Adipocyte (in vitro differentiated cells): ENCODE results near the gene ARNT2.
A peak's percentile ranks its signal among the peaks of the same experiment; 100 is the strongest.

ENCODE experiments used
- DNase-seq: peaks from one replicate; pipeline ENCODE4 v3.0.0-alpha.2; 2015; ENCODE audit warnings: low read depth
- H3K27me3 ChIP-seq: replicated peaks from 2 replicates; pipeline ENCODE4 v1.7.0; 2013; ENCODE audit warnings: mild to moderate bottlenecking, low read length, moderate library complexity; ENCODE audit not compliant: control insufficient read depth, insufficient read depth
- H3K36me3 ChIP-seq: 2 replicates; pipeline ENCODE4 v1.7.0; 2013; ENCODE audit warnings: low read length, mild to moderate bottlenecking, moderate library complexity; ENCODE audit not compliant: control insufficient read depth, insufficient read depth, severe bottlenecking
- H3K4me1 ChIP-seq: 2 replicates; pipeline ENCODE4 v1.7.0; 2013; ENCODE audit warnings: mild to moderate bottlenecking, low read length, moderate library complexity; ENCODE audit not compliant: control insufficient read depth, insufficient read depth
- H3K4me3 ChIP-seq: 2 replicates; pipeline ENCODE4 v1.7.0; 2013; ENCODE audit warnings: mild to moderate bottlenecking, low read length, moderate library complexity
- H3K9ac ChIP-seq: 2 replicates; pipeline ENCODE4 v1.7.0; 2013; ENCODE audit warnings: mild to moderate bottlenecking, low read length, moderate library complexity
- H3K9me3 ChIP-seq: 2 replicates; pipeline ENCODE4 v1.7.0; 2013; ENCODE audit warnings: mild to moderate bottlenecking, low read length, moderate library complexity; ENCODE audit not compliant: control insufficient read depth

ARNT2 gene

DNA sequence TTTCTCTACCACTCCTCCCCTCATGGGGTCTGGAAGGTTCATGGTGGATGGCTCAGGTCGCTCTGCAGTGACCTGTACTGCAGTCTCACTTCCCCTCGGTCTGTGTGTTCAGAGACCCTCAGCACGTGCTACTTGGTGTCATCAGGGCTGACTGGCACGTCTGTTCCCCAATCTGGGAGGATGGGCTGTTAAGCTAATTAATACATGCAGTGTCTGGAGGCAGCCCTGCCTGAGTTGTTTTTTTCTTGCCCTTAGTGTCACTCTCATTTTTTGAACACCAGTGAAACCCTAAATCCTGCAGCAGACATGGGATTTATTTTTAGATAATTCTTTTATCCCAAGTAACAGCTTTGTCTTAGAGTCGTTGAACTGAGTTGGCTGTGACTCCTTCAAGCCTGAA is 64.6 kb downstream of the ARNT2 start:
- no peak for DNase-seq
- Histone ChIP-seq H3K9ac (no peak overlapping the region), H3K4me3 (no peak overlapping the region), H3K27me3 (no peaks in the 10 kb centered on the region), H3K4me1 (no peaks in the 10 kb centered on the region), H3K36me3 (no peaks in the 10 kb centered on the region), H3K9me3 (no peaks in the 10 kb centered on the region)

DNA sequence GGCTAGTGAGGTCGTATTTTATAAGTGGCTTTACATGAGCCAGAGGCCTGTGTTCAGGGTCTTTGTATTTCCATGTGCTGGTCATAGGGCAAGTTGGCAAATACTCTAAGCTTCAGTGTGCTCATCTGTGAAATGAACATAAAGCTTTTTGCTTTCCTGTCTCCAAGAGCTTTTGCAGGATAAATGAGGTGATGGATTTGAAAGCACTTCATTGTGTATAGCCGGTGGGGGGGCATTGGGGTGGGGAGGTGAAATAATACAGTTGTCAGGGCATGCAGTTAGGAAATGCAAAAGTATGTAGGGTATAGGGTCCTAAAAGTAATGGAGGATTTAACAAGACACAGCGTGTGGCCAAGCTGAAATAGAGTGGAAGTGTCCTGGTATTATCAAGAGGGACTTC is 67.7 kb downstream of the ARNT2 start:
- Histone ChIP-seq H3K4me3 (no peak overlapping the region), H3K36me3 (no peaks in the 10 kb centered on the region), H3K27me3 (no peaks in the 10 kb centered on the region), H3K4me1 (peaks cover 6% of the 10 kb centered on the region), H3K9ac (no peak overlapping the region), H3K9me3 (no peaks in the 10 kb centered on the region)
- no peak for DNase-seq

DNA sequence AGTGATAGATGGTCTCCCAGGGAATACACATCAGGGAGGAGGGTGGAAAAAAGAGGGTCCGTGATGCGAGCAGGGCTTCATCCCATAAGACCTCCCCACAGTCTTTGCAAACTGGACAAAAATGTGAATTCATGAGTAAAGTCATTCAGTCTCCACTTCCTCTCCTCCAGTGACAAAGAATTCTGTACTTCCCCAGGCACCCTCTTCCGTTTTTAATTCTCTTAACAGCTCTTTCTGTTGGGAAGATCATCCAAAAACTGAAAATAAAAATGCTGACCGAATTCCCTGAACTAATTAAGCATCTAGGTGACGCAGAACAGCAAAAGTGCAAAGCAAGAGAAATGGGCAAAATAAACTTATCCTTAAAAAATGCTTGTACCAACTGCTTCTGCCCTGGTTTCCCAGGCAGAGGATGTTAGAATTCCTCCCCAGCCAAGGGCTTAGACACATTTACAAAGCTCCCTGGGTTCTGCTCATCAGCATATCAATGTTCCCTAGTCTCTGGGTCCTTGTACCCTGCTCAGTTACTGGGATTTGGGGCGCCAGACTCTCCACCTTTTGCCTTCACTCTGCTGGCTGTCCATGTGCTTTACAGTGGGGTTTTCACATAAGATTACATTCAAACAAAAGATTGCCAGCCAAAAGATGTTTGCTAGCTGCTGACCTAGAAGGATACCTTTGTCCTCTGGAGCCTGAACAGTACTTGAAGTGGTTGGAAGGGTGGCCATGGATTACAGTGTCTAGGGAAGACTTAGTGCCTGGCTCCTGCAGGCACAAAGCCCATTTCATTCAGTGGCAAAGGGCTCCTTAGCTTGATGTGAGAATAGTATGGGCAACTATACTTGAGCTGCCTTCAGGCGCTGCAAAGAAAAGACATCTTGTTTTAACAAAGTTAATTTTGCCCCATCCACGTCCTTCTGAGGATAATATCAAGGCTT is 69.4 kb downstream of the ARNT2 start:
- H3K9me3 ChIP-seq = no peaks in the 10 kb centered on the region
- no peaks in the 10 kb centered on the region for H3K36me3 ChIP-seq
- H3K27me3 ChIP-seq = no peaks in the 10 kb centered on the region
- no peak overlapping the region for H3K4me3 ChIP-seq
- peaks cover 6% of the 10 kb centered on the region for H3K4me1 ChIP-seq
- DNase-seq = no peak
- H3K9ac ChIP-seq = no peak overlapping the region

DNA sequence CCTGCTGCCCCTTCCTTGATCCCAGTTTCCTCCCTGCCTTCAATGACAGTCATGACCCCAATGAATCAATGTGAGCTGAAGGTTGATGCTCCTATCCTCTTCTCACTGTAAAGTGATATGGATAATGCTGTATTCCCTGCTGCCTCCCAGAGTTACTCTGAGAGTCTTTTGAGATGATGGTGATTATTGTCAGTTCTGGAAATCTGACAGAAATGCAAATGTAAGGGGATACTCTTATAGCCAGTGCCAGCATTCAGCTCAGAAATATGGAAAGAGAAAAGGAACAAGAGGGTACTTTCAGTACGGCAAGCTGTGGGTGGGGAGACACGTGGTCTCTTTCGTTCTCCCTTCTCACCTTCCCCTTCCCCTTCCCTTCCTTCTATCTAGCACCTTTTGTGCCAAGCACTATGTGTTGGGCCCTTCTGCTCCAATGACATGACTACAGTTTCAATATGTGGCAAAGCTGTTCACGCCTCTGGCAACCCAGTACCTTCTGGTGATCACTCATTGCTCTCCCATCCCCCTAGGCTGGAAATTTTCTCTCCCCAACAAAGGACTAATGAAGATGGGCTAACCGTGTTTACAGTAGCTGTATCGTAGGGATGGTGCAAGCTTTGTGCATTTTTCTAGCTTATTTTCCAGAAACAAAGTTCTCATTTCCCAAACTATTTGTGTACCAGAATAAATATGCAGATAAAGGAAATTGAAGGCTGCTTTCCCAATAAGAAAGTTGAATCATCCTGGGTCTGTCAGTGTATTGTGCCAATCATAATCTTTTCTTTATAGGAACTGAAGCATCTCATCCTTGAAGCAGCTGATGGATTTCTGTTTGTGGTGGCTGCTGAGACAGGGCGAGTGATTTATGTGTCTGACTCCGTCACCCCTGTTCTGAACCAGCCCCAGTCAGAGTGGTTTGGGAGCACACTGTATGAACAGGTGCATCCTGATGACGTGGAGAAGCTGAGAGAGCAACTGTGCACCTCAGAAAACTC is 70.3 kb downstream of the ARNT2 start:
- Histone ChIP-seq H3K4me1 (peaks cover 15% of the 10 kb centered on the region), H3K36me3 (no peaks in the 10 kb centered on the region), H3K27me3 (no peaks in the 10 kb centered on the region), H3K9ac (no peak overlapping the region), H3K9me3 (no peaks in the 10 kb centered on the region), H3K4me3 (no peak overlapping the region)
- DNase-seq = no peak

DNA sequence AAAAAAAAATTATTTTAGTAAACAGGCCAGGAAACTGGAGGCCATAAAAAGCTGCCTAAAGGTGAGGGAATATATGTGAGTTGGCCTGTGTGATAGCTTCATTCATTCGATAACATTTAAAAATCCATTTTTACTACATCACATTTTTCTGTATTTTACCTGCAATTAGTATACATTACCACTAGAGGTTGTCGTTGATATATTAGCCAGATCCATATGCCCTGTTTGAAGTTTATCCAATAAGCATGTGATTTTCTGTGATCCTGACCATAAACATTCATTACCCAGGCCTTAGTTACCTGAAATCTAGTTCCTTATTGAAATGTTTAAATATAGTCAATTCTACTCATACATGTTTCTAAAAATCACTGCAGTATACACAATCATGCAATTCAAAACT is 71.4 kb downstream of the ARNT2 start:
- no peak overlapping the region for H3K9ac ChIP-seq
- no peaks in the 10 kb centered on the region for H3K27me3 ChIP-seq
- H3K9me3 ChIP-seq = no peaks in the 10 kb centered on the region
- H3K36me3 ChIP-seq = no peaks in the 10 kb centered on the region
- peaks cover 26% of the 10 kb centered on the region for H3K4me1 ChIP-seq
- no peak overlapping the region for H3K4me3 ChIP-seq
- DNase-seq = no peak

DNA sequence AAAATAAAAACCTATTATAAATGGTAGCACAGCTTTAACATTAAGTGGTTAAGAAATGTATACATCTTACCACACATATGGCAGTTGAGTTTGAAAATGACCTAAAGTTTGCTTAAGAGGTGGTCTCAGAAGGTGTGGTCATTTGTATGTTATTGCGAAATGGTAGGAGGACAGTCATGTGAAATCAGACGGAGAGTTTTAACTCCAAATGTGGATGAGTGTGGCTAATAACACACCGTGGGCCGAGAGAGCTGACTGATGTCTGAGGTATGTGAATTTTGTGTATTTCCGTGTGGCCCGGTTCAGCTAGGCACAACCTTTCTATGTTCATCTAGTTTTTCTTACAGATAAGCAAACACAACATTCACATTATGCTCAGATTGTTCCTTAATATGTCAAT is 71.9 kb downstream of the ARNT2 start:
- Histone ChIP-seq H3K4me1 (peaks cover 30% of the 10 kb centered on the region), H3K9ac (no peak overlapping the region), H3K27me3 (no peaks in the 10 kb centered on the region), H3K9me3 (no peaks in the 10 kb centered on the region), H3K36me3 (no peaks in the 10 kb centered on the region), H3K4me3 (no peak overlapping the region)
- no peak for DNase-seq

DNA sequence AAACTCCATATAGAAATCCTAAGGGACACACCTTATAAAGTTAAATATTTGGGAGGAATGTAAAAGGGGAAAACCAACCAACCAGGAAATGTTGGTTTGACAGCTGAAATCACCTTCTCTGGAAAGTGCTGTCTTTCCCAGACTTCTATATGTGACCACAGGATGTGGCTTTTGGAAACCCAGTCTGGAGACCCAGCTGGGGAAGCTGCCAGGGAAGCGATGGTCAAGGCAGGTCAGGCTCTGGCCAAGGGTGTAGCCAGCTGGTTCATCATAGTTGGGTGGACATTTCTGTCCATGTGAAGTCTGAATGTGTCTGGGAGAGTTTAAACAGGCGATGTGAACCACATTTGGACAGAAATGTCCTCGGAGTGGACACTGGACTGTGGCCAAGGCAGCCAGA is 73.9 kb downstream of the ARNT2 start:
- no peaks in the 10 kb centered on the region for H3K9me3 ChIP-seq
- H3K9ac ChIP-seq = no peak overlapping the region
- H3K36me3 ChIP-seq = no peaks in the 10 kb centered on the region
- H3K4me3 ChIP-seq = no peak overlapping the region
- H3K27me3 ChIP-seq = no peaks in the 10 kb centered on the region
- H3K4me1 ChIP-seq = peaks cover 39% of the 10 kb centered on the region
- DNase-seq = no peak

DNA sequence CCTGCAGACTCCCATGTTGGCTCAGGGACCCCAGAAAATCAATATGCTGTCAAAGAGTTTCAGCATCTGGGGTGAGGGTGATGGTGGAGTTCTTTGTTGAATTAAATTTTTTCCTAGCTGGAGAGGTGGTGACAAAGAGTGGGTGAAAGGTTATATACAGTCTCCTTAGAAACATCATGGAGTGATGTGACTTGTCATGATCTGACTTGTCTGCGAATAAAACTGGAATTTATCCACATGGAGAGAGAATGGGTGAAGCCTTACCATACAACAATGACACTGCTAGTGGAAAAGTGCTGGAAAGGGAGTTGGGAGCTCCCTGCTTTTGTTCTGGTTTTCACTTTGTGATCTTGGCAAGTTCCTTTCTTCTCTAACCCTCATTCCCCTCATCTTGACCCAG is 75.0 kb downstream of the ARNT2 start:
- no peak for DNase-seq
- no peaks in the 10 kb centered on the region for H3K9me3 ChIP-seq
- peak overlapping the region; percentile 79 for H3K9ac ChIP-seq
- peaks cover 50% of the 10 kb centered on the region for H3K4me1 ChIP-seq
- H3K36me3 ChIP-seq = no peaks in the 10 kb centered on the region
- H3K4me3 ChIP-seq = no peak overlapping the region
- no peaks in the 10 kb centered on the region for H3K27me3 ChIP-seq

DNA sequence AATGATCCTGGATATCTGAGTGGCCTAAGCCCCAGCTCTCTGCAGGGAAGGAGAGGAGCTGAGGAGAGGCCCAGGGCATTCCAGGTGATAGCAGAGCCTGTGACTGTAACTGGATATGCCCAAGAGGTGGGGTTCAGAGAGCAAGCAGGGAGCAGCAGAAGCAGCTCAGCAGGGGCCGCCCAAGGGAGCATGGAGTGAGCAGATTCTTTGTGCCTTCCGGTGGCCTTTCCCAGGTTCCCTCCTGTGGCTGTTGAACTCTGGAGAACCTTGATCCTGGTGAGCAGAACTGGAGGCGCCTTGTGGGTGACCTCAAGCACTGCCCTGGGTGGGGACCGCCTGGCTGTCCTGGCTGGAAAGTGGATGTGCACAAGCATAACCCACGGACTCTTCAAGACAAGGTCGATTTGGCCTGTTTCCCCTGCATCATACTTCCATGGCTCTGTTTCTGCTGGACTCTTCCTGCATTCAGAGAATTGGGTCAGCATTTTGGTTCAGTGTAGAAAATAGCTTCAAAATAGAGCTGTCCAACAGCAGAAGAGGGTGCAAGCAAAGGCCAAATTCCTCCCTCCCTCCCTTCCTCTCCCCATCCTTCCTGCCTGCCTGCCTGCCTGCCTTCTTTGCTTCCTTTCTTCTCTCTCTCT is 76.1 kb downstream of the ARNT2 start:
- peaks cover 46% of the 10 kb centered on the region for H3K4me1 ChIP-seq
- H3K36me3 ChIP-seq = no peaks in the 10 kb centered on the region
- H3K9ac ChIP-seq = peak overlapping the region; percentile 79
- H3K27me3 ChIP-seq = no peaks in the 10 kb centered on the region
- H3K9me3 ChIP-seq = no peaks in the 10 kb centered on the region
- peak; percentile 37 for DNase-seq
- H3K4me3 ChIP-seq = peak overlapping the region; percentile 16

DNA sequence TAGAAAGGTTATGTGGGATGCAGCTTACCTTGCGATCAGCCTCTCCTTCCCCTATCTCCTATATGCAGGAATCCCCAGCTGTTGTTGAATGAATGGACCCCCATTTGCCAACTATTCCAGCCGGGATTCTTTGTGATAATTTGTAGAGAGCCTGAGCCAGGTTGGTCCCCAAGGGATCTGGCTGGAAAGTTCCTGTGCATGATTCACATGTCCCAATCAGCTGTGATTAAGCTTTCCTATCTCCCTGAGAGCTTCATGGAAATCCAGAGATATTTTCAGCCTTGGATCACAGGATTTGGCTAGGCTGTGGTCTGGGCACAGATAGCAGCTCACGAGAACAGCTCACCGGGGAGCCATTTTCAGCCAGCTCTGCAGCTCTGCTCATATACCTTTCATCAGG is 76.7 kb downstream of the ARNT2 start:
- H3K36me3 ChIP-seq = no peaks in the 10 kb centered on the region
- no peaks in the 10 kb centered on the region for H3K9me3 ChIP-seq
- peak overlapping the region; percentile 16 for H3K4me3 ChIP-seq
- H3K4me1 ChIP-seq = peaks cover 46% of the 10 kb centered on the region
- H3K9ac ChIP-seq = peak overlapping the region; percentile 79
- H3K27me3 ChIP-seq = no peaks in the 10 kb centered on the region
- DNase-seq = peak; percentile 82

DNA sequence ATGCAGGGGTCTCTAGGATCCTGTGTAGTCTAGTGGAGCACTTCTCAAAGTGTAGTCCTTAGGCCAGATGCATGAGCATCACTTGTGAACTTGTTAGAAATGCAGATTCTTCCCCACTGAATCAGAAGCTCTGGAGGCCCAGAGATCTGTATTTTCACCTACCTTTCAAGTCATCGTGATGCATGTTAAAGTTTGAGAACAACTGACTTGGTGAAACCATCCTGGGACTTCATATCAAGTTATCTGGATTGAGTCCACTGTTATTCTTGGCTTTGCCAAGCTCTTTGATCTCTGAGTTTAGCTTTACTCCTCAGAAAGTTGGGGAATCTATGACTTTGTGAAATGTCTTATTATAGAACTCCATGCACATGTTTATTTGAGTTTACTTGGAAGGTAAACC is 78.5 kb downstream of the ARNT2 start:
- DNase-seq = no peak
- Histone ChIP-seq H3K36me3 (no peaks in the 10 kb centered on the region), H3K27me3 (no peaks in the 10 kb centered on the region), H3K4me3 (no peak overlapping the region), H3K9me3 (no peaks in the 10 kb centered on the region), H3K4me1 (peaks cover 51% of the 10 kb centered on the region), H3K9ac (no peak overlapping the region)
